IMR-90 (cell line): ENCODE measurements around the gene PSG1.

ENCODE experiments used
- BHLHE40 ChIP-seq: fragments of 150-350 bp; IDR thresholded peaks from 2 replicates; pipeline ENCODE4 v1.6.1; 2016; ENCODE audit warnings: mild to moderate bottlenecking, low read depth, low read length
- CEBPB ChIP-seq: IDR thresholded peaks from 2 replicates; pipeline ENCODE4 v1.6.1; 2012; ENCODE audit warnings: low read depth, low read length, improper control_type of control experiment
- CTCF ChIP-seq: conservative IDR thresholded peaks from 2 replicates; pipeline ENCODE4 v1.5.1; 2012; ENCODE audit warnings: mild to moderate bottlenecking, low read depth, low read length, improper control_type of control experiment
- FOS ChIP-seq: fragments of 150-350 bp; IDR thresholded peaks from 2 replicates; pipeline ENCODE4 v1.6.1; 2016; ENCODE audit warnings: low read depth, low read length
- MAFK ChIP-seq: IDR thresholded peaks from 2 replicates; pipeline ENCODE4 v1.6.1; 2012; ENCODE audit warnings: low read depth, low read length, improper control_type of control experiment
- MAZ ChIP-seq: IDR thresholded peaks from 2 replicates; pipeline ENCODE4 v1.6.1; 2012; ENCODE audit warnings: low read depth, mild to moderate bottlenecking, low read length, improper control_type of control experiment, moderate library complexity, borderline replicate concordance
- MXI1 ChIP-seq: IDR thresholded peaks from 2 replicates; pipeline ENCODE4 v1.6.1; 2012; ENCODE audit warnings: low read depth, mild to moderate bottlenecking, low read length, moderate library complexity, borderline replicate concordance
- POLR2A ChIP-seq: IDR thresholded peaks from 2 replicates; pipeline ENCODE4 v1.6.1; 2012; ENCODE audit warnings: mild to moderate bottlenecking, low read depth, low read length
- RAD21 ChIP-seq: IDR thresholded peaks from 2 replicates; pipeline ENCODE4 v1.6.1; 2012; ENCODE audit warnings: low read length, improper control_type of control experiment
- RCOR1 ChIP-seq: IDR thresholded peaks from 2 replicates; pipeline ENCODE4 v1.6.1; 2012; ENCODE audit warnings: mild to moderate bottlenecking, low read length, improper control_type of control experiment; ENCODE audit not compliant: insufficient replicate concordance
- RFX5 ChIP-seq: IDR thresholded peaks from 2 replicates; pipeline ENCODE4 v1.8.0; 2012; ENCODE audit warnings: low read depth, mild to moderate bottlenecking, low read length, moderate library complexity
- SMC3 ChIP-seq: fragments of 150-350 bp; IDR thresholded peaks from 2 replicates; pipeline ENCODE4 v1.6.1; 2016; ENCODE audit warnings: low read depth, mild to moderate bottlenecking, antibody characterized with exemption, low read length, moderate library complexity
- USF2 ChIP-seq: fragments of 150-350 bp; IDR thresholded peaks from 2 replicates; pipeline ENCODE4 v1.6.1; 2017; ENCODE audit warnings: mild to moderate bottlenecking, antibody characterized with exemption, low read length, low read depth

- no peak for TF ChIP-seq CTCF
- TF ChIP-seq SMC3, result no peak
- TF ChIP-seq RFX5, result no peak
- TF ChIP-seq POLR2A, result no peak
- TF ChIP-seq MAZ, result no peak
- no peak for TF ChIP-seq CEBPB
- TF ChIP-seq RAD21, result no peak
- TF ChIP-seq MXI1, result no peak
- TF ChIP-seq FOS, result no peak
- no peak for TF ChIP-seq MAFK
- no peak for TF ChIP-seq BHLHE40
- TF ChIP-seq RCOR1, result no peak
- no peak for TF ChIP-seq USF2
These were observed 22.0 kb downstream of the PSG1 start for GRCh38 chr19:42857544-42857867.
